Pons (tissue), 1 donor: ENCODE results near the gene GULP1.

ENCODE experiments used
- DNase-seq: peaks from one replicate; pipeline ENCODE4 v3.0.0-alpha.2; 2016; ENCODE audit warnings: low spot score

The GULP1 gene

DNA sequence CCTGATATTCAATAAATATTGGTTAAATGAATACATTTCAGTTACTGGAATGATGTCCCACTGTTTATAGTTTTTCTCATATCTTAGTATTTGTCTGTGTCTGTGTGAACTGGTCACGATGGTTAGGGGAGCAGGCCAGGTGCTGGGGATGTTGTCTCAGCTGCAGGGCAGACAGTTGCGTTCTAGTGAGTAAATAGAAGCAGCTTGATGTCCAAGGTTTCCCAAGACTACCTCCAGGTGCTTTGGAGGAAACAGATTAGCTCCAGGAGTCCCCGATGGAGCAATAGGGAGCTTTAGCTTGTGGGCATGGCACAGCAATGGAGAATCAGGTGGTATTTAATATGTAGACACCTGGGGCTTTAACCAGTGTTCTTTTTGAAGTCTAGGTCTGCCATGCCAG, 75.5 kb downstream of the GULP1 start:
- no peak for DNase-seq

DNA sequence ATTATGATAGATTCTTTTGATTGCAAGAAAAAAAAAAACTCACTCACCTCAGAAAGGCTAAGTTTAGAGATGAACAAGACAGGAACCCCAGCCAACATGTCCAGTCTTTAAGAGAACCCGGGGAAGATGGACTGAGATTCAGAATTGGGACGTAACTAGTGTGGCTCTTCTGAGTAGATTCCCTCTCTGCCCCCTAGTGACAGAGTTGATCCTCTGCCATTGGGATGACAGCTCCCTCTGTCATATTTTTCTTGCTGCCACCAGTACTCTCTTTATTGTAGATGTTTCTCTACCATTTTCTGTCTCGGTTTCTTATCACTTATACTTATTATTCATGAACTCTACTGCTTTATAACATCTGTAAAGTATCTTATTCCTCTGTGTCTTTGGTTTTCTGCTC, 77.7 kb downstream of the GULP1 start:
- peak; percentile 72 for DNase-seq

DNA sequence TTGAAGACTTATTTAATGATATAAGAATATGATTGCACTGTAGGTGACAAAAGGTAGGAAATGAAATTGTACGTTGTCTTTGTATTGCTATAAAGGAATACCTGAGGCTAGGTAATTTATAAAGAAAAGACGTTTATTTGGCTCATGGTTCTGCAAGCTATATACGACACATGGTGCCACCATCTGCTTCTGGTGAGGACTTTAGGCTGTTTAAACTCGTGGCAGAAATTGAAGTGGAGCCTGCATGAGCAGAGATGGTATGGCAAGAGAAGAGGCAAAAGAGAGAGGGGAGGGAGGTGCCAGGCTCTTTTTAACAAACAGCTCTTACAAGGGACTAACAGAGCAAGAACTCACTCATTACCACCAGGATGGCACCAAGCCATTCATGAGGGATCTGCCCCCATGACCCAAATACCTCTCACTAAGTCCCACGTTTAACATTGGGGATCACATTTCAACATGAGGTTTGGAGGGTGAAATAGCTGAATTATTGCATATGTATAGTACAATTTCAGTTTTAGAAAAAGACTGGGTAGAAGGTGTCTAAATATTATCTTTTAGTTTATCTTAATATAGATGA, 86.8 kb downstream of the GULP1 start:
- peak; percentile 17 for DNase-seq

GRCh38 chr2:188379748-188380147, 88.1 kb downstream of the GULP1 start:
- DNase-seq = no peak

DNA sequence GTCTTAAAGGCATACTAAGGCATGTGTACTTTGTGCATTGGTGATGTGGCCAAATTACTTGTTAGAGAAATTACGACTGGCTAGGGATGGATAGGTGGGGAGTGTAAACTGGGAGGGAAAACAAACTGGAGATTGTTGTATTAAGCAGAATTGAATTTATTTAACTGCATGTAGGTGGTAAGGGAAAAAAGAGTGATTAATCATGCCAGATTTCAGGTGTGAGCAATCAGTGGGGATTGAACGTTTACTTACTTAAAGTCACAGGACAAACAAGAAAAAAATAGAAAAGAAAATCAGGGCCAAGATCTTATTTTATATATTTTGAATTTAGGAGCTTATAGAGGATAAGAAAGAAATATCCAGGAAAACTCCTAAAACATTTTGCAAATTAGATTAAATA, 88.6 kb downstream of the GULP1 start:
- no peak for DNase-seq

DNA sequence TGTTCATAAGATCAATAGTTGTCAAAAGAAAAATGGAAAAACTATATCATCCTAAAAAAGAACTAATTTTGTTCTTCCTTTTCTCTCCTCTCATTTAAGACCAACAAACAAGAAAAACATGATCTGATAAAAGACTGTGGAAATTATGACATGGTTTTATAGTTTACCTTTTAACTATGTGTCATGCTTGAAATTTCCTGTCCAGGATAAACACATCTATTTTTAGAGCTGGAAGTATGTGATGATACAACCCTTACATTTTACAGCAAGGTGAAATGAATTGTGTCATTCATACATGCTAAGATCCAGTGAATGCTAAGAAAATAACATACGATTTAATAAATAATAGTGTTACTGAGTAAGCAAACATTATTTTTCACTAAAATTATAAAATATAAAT, 89.9 kb downstream of the GULP1 start:
- DNase-seq = no peak

DNA sequence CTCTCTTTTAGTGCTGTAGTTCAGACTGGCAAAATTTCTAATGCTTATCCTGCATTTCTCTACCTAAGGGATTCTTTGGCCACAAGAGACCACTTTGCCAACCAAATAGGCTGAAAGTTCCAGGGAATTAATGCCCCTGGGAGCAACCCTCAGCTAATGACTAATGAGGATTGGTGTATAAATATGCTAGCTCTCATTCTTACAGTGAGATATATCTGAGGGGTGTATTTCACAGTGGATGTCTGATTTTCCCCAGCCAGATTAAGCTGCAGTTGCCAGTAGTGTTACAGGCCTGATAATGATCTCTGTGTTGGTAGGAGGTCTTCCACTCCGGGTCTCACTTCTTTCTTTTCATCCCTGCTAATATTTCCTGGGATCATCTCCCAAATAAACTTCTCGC, 90.4 kb downstream of the GULP1 start:
- no peak for DNase-seq

- no peak for DNase-seq
These were observed 91.5 kb downstream of the GULP1 start for GRCh38 chr2:188383158-188383557.

GRCh38 chr2:188385857-188386256, 94.2 kb downstream of the GULP1 start:
- no peak for DNase-seq

GRCh38 chr2:188388831-188389230, 97.2 kb downstream of the GULP1 start:
- DNase-seq = no peak

GRCh38 chr2:188391354-188391753, 99.7 kb downstream of the GULP1 start:
- no peak for DNase-seq

DNA sequence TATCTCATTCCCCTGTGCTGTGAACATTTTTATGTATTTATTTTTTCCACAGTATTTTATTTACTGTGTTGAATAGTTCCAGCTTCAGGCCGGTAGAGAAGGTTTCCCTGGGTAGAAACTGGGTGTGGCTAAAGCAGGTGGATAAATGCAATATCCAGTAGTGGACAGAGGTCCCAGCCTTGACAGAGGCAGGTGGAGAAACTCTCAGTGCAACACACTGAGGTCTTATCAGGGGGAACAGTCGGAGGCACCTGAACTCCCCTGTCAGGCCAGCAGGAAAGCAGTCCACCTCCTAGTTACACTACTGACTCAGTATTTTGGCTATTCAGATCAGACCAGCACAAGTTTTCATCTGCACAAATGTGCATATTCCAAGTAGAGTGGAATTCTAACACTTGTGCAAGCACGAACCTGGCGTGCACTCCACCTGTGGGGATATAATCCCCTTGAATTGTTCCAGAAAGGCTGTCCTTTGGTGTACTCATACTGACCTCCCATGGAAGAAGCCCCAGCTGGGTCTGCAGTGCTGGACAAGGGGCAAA, 103.3 kb downstream of the GULP1 start:
- no peak for DNase-seq

DNA sequence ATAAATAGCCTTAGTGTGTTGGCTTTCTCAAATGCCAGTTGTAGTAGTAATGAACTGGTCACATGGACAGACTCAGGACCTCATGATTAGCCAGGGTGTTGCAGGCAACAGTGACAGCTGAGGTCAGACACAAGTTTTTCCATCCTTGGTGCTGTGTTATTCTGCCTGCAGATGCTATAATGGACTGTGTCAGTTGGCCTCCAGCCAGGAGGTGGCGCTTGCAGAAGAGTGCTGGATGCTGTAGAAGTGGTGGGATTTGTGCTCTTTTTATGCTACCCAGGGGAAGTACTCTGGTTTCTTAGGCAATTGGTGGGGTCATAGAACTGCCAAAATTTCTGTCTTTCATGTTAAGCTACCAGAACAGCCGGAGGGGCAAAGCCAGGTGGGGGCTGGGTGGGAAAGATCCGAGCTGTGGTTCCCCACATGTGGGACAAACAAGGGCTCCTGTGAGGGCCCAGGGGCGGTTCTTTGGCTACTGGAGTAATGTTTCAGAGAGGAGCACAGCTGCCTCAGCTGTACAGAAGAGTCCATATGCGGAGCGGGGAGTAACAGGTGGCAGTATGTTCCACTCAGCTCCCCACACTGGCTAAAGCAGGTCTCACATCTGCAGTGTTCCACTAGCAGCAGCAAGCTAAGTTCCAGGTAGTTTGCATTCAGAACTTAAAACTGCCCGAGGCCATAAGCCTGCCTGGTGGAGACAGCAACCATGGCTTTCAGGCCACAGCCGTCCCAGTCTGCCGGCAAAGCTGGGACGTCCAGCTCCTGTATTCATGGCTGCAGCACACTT, 104.4 kb downstream of the GULP1 start:
- no peak for DNase-seq

DNA sequence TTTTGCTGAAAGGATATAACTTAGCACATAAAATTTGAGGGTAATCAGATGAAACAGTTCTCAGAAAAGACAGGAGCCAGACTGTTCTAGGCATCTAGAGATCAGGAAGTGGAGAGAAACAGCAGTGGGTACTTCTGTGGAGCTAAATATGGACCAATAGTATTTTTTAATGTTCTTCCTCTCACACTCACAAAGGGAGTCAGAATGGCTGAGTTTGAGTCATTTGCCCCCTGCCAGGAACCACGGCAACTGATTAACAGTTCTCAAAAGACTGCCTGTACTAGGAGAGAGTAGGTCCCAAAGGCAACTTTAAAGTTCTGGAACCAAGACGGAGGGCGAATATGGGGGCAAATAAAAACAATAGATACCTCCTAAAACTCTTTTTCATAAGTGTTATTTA, 107.5 kb downstream of the GULP1 start:
- no peak for DNase-seq

GRCh38 chr2:188403676-188404075, 112.0 kb downstream of the GULP1 start:
- no peak for DNase-seq

GRCh38 chr2:188404341-188405004, 112.8 kb downstream of the GULP1 start:
- DNase-seq = no peak

DNA sequence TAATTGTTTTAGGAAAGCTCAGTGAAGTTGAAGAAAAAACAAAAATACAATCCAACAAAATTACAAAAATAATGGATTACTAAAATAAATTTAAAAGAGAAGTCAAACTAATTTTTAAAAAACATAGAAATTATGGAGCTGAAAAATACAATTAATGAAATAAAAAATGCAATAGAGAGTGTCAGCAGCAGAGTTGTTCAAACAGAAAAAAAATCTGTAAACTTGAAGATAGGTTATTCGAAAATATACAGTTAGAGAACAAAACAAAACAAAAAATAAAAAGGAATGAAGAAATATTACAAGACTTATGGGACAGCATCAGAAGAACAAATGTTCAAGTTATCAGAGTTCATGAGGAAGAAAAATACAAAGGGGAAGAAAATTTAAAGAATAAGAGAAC, 114.7 kb downstream of the GULP1 start:
- no peak for DNase-seq

- no peak for DNase-seq
These were observed 119.0 kb downstream of the GULP1 start for GRCh38 chr2:188410504-188411235.

DNA sequence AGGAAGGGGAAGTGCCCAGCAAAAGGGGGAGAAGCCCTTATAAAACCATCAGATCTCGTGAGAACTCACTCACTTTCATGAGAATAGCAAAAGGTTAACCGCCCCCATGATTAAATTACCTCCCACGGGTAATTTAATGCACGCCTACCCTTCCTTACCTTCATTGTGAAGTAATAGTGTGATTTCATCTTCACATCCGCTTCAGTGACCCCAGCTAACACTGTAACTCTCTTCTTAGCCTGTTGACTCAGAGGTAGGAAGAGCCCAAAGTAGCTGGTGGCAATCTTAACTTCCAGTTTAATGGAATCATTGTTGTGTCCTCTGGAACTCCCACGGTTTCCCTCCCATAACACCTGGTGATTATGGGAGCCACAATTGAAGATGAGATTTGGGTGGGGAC, 120.5 kb downstream of the GULP1 start:
- no peak for DNase-seq

DNA sequence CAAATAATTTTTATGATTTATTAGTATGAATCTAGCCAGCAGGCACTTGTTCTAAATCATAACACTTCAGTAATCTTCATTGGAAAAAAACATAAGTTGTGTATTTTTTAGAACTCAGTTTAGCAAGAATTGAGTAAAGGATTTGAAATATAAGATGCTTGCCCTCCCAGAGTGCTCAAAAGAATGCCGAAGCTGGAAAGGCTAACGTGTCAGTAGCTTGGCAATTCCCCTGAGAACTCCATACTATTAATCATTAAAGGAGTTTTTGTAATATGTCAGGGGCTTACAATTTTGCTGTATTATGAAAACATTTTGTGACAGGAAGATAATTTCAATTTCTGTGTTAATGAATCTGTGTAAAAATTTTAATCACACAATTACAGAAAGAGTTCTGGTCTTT, 122.7 kb downstream of the GULP1 start:
- DNase-seq = no peak

- no peak for DNase-seq
These were observed 123.4 kb downstream of the GULP1 start for GRCh38 chr2:188414869-188415753.

DNA sequence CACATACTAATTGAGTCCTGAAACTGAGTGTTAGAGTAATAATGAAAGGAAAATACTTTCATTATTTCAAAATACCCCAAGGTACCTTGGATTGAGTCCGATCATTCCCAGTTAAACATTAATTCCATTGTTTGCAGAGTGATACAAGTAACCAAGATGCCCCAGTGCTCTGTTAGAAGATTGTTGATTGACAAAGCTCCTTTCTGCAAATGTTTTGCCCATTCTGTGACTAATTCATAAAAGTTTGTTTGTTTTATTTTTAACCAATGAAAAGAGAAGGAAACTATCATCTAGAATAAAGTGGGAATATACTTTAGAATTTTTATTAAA, 124.0 kb downstream of the GULP1 start:
- no peak for DNase-seq
